B cell (primary cell): ENCODE measurements around the gene ANKMY2.
"Not testable (repeated sequence)": the region's sequence is repeated elsewhere in the genome, so short reads cannot be mapped to it uniquely, and the experiment has no call there.

Experiments used
- CTCF ChIP-seq: fragments of 200-600 bp; IDR thresholded peaks from one replicate; pipeline ENCODE4 v1.8.0; 2022; ENCODE audit warnings: antibody characterized with exemption, mild to moderate bottlenecking
- EZH2 ChIP-seq: IDR thresholded peaks from 2 replicates; pipeline ENCODE4 v1.6.1; 2012; ENCODE audit warnings: borderline replicate concordance, low read depth, mild to moderate bottlenecking, moderate library complexity, low read length; ENCODE audit not compliant: insufficient read depth, poor library complexity, severe bottlenecking

DNA sequence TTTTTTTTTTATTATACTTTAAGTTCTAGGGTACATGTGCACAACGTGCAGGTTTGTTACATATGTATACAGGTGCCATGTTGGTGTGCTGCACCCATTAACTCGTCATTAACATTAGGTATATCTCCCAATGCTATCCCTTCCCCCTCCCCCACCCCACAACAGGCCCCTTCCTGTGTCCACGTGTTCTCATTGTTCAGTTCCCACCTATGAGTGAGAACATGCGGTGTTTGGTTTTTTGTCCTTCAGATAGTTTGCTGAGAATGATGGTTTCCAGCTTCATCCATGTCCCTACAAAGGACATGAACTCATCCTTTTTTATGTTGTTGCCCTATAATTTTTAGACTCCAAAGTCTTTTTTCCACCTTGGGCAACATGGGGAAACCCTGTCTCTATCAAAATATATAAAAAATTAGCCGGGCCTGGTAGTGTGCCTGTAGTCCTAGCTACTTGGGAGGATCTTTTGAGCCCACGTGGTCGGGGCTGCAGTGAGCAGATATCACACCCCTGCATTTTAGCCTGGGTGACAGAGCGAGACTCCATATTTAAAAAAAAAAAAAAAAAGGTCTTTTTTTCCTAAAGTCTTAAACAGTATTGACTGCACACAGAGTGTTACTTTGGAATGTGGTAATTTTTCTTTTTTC is 14.4 kb upstream of the ANKMY2 start:
- TF ChIP-seq EZH2, CTCF: not testable (repeated sequence)
